ENCODE measurements around the gene MTO1. TPM values are rescaled to one million over a fixed set of nuclear protein-coding genes. Genes with fewer than 3 reads are reported as not detected.
"Not testable (repeated sequence)": the region's sequence is repeated elsewhere in the genome, so short reads cannot be mapped to it uniquely, and the experiment has no call there.

MTO1 gene
- total RNA-seq: 10 to 100 TPM; 49.6 to 68.8 TPM

- no peaks in the 10 kb centered on the region for H3K9me3 Mint-ChIP-seq
- no peaks in the 10 kb centered on the region for H3K27me3 Mint-ChIP-seq (ENCODE audit: low read depth)
- ATAC-seq (replicated peaks in 1 of 2) (peak; percentile 92 to 95), DNase-seq (peak; percentile 82 to 89)
- H3K36me3 Mint-ChIP-seq (ENCODE audit: insufficient read depth in 2 of 2): peaks cover 6 to 14% of the 10 kb centered on the region in 2 donors
- H3K4me3 Mint-ChIP-seq: peak within 1 kb of the TSS; percentile 90 to 95
- peak within 1 kb of the TSS; percentile 96 for H3K27ac Mint-ChIP-seq
- H3K4me1 Mint-ChIP-seq (ENCODE audit: low read depth): peaks cover 45% of the 10 kb centered on the region
Observed at GRCh38 chr6:73461537-73462350, at the start of gene MTO1. Gene MTO1, plus strand, starts transcription at chr6:73461737. Its CDS starts 118 bp downstream, at chr6:73461855.

GRCh38 chr6:73413102-73413501 is 48.4 kb upstream of the MTO1 start:
- no peaks in the 10 kb centered on the region for H3K4me1 Mint-ChIP-seq (ENCODE audit: low read depth)
- H3K4me3 Mint-ChIP-seq: no peak overlapping the region
- H3K9me3 Mint-ChIP-seq: no peaks in the 10 kb centered on the region
- ATAC-seq (replicated peaks in 1 of 2): no peak
- no peaks in the 10 kb centered on the region for H3K27me3 Mint-ChIP-seq (ENCODE audit: low read depth)
- no peak overlapping the region for H3K27ac Mint-ChIP-seq
- no peak for DNase-seq
- peaks cover 0 to 1% of the 10 kb centered on the region in 2 donors for H3K36me3 Mint-ChIP-seq (ENCODE audit: insufficient read depth in 2 of 2)

- H3K9me3 Mint-ChIP-seq: no peaks in the 10 kb centered on the region
- H3K4me1 Mint-ChIP-seq (ENCODE audit: low read depth): peaks cover 4% of the 10 kb centered on the region
- H3K4me3 Mint-ChIP-seq: no peak overlapping the region
- no peaks in the 10 kb centered on the region for H3K27me3 Mint-ChIP-seq (ENCODE audit: low read depth)
- peak overlapping the region; percentile 31 for H3K27ac Mint-ChIP-seq
- no peak for DNase-seq
- H3K36me3 Mint-ChIP-seq (ENCODE audit: insufficient read depth in 2 of 2): peaks cover 7% of the 10 kb centered on the region in 2 donors
- no peak for ATAC-seq (replicated peaks in 1 of 2)
Observed at GRCh38 chr6:73418081-73418741, 43.3 kb upstream of the MTO1 start.

GRCh38 chr6:73421534-73421933 is 40.0 kb upstream of the MTO1 start:
- H3K4me3 Mint-ChIP-seq: no peak overlapping the region
- no peaks in the 10 kb centered on the region for H3K27me3 Mint-ChIP-seq (ENCODE audit: low read depth)
- ATAC-seq (replicated peaks in 1 of 2): no peak
- DNase-seq: no peak
- H3K27ac Mint-ChIP-seq: peak overlapping the region; percentile 76
- H3K4me1 Mint-ChIP-seq (ENCODE audit: low read depth): peaks cover 9% of the 10 kb centered on the region
- peaks cover 7 to 21% of the 10 kb centered on the region in 2 donors for H3K36me3 Mint-ChIP-seq (ENCODE audit: insufficient read depth in 2 of 2)
- no peaks in the 10 kb centered on the region for H3K9me3 Mint-ChIP-seq

GRCh38 chr6:73435236-73435635 is 26.3 kb upstream of the MTO1 start:
- H3K27me3 Mint-ChIP-seq (ENCODE audit: low read depth): no peaks in the 10 kb centered on the region
- no peaks in the 10 kb centered on the region for H3K4me1 Mint-ChIP-seq (ENCODE audit: low read depth)
- no peak overlapping the region for H3K27ac Mint-ChIP-seq
- H3K36me3 Mint-ChIP-seq (ENCODE audit: insufficient read depth in 2 of 2): peaks cover 10 to 30% of the 10 kb centered on the region in 2 donors
- ATAC-seq (replicated peaks in 1 of 2) (no peak), DNase-seq (no peak)
- no peak overlapping the region for H3K4me3 Mint-ChIP-seq
- no peaks in the 10 kb centered on the region for H3K9me3 Mint-ChIP-seq

- ATAC-seq (replicated peaks in 1 of 2) (no peak), DNase-seq (no peak)
- Mint-ChIP-seq H3K4me3 (peak overlapping the region in 1 of 2 donors; percentile 17), H3K36me3 (ENCODE audit: insufficient read depth in 2 of 2) (peaks cover 25 to 39% of the 10 kb centered on the region in 2 donors), H3K9me3 (no peaks in the 10 kb centered on the region), H3K4me1 (ENCODE audit: low read depth) (peaks cover 32% of the 10 kb centered on the region), H3K27ac (peak overlapping the region; percentile 17), H3K27me3 (ENCODE audit: low read depth) (no peaks in the 10 kb centered on the region)
Observed at GRCh38 chr6:73443555-73443954, 18.0 kb upstream of the MTO1 start.

GRCh38 chr6:73451223-73452106 is 10.1 kb upstream of the MTO1 start:
- H3K4me1 Mint-ChIP-seq (ENCODE audit: low read depth): peaks cover 48% of the 10 kb centered on the region
- peak overlapping the region; percentile 98 to 99 for H3K4me3 Mint-ChIP-seq
- ATAC-seq (replicated peaks in 1 of 2) (peak; percentile 57 to 61), DNase-seq (peak; percentile 53 to 56)
- H3K27me3 Mint-ChIP-seq (ENCODE audit: low read depth): no peaks in the 10 kb centered on the region
- H3K27ac Mint-ChIP-seq: peak overlapping the region; percentile 95
- H3K9me3 Mint-ChIP-seq: peaks cover 0 to 2% of the 10 kb centered on the region in 2 donors
- H3K36me3 Mint-ChIP-seq (ENCODE audit: insufficient read depth in 2 of 2): peaks cover 12 to 23% of the 10 kb centered on the region in 2 donors

GRCh38 chr6:73452107-73452461 is 9.5 kb upstream of the MTO1 start, which contains the start of gene CGAS:
Gene CGAS, minus strand, starts transcription at chr6:73452297. Its CDS starts 116 bp downstream, at chr6:73452181.
- Mint-ChIP-seq H3K4me1 (ENCODE audit: low read depth) (peaks cover 48% of the 10 kb centered on the region), H3K4me3 (peak within 1 kb of the TSS; percentile 98 to 99), H3K36me3 (ENCODE audit: insufficient read depth in 2 of 2) (peaks cover 12 to 23% of the 10 kb centered on the region in 2 donors), H3K27ac (peak within 1 kb of the TSS; percentile 95), H3K27me3 (ENCODE audit: low read depth) (no peaks in the 10 kb centered on the region), H3K9me3 (peaks cover 0 to 2% of the 10 kb centered on the region in 2 donors)
- ATAC-seq (replicated peaks in 1 of 2) (peak; percentile 81 to 82), DNase-seq (peak; percentile 83 to 86)

GRCh38 chr6:73455865-73456629 is 5.5 kb upstream of the MTO1 start:
- Mint-ChIP-seq H3K9me3 (no peaks in the 10 kb centered on the region), H3K4me3 (peak overlapping the region; percentile 2 to 4), H3K4me1 (ENCODE audit: low read depth) (peaks cover 38% of the 10 kb centered on the region), H3K27me3 (ENCODE audit: low read depth) (no peaks in the 10 kb centered on the region), H3K36me3 (ENCODE audit: insufficient read depth in 2 of 2) (peaks cover 0 to 1% of the 10 kb centered on the region in 2 donors), H3K27ac (peak overlapping the region; percentile 6)
- DNase-seq (peak; percentile 18 to 20), ATAC-seq (replicated peaks in 1 of 2) (peak; percentile 66 to 73)

GRCh38 chr6:73459474-73459873 is 2.1 kb upstream of the MTO1 start:
- Mint-ChIP-seq H3K4me3 (peak overlapping the region in 1 of 2 donors; percentile 81), H3K27ac (peak overlapping the region; percentile 91), H3K4me1 (ENCODE audit: low read depth) (peaks cover 55% of the 10 kb centered on the region)
- DNase-seq; H3K9me3 Mint-ChIP-seq; ATAC-seq (replicated peaks in 1 of 2); H3K27me3 Mint-ChIP-seq (ENCODE audit: low read depth); H3K36me3 Mint-ChIP-seq (ENCODE audit: insufficient read depth in 2 of 2): not testable (repeated sequence)

GRCh38 chr6:73460056-73460455 is 1.5 kb upstream of the MTO1 start:
- Mint-ChIP-seq H3K4me3 (peak overlapping the region; percentile 81 to 90), H3K4me1 (ENCODE audit: low read depth) (peaks cover 51% of the 10 kb centered on the region), H3K27ac (peak overlapping the region; percentile 91), H3K36me3 (ENCODE audit: insufficient read depth in 2 of 2) (peaks cover 6 to 8% of the 10 kb centered on the region in 2 donors), H3K9me3 (no peaks in the 10 kb centered on the region), H3K27me3 (ENCODE audit: low read depth) (no peaks in the 10 kb centered on the region)
- DNase-seq: no peak
- no peak for ATAC-seq (replicated peaks in 1 of 2)

- peak overlapping the region; percentile 90 for H3K27ac Mint-ChIP-seq
Observed at GRCh38 chr6:73471686-73472290, 10.3 kb downstream of the MTO1 start.

More at GRCh38 chr6:73471686-73472290, 10.3 kb downstream of the MTO1 start:
- Mint-ChIP-seq H3K36me3 (ENCODE audit: insufficient read depth in 2 of 2) (peaks cover 10 to 33% of the 10 kb centered on the region in 2 donors), H3K4me1 (ENCODE audit: low read depth) (peaks cover 20% of the 10 kb centered on the region), H3K4me3 (peak overlapping the region; percentile 51 to 77), H3K27me3 (ENCODE audit: low read depth) (no peaks in the 10 kb centered on the region), H3K9me3 (no peaks in the 10 kb centered on the region)
- DNase-seq (no peak), ATAC-seq (replicated peaks in 1 of 2) (no peak)
